ENCODE data around the gene NEK7.

The NEK7 gene

GRCh38 chr1:198264282-198264681, 107.5 kb downstream of the NEK7 start:
- DNase-seq, result no peak

GRCh38 chr1:198265073-198265661, 108.4 kb downstream of the NEK7 start:
- no peak for DNase-seq

GRCh38 chr1:198267056-198267455, 110.3 kb downstream of the NEK7 start:
- DNase-seq, result no peak

- no peak for DNase-seq
Measured at GRCh38 chr1:198267921-198268320, 111.1 kb downstream of the NEK7 start.

GRCh38 chr1:198268784-198269645, 112.2 kb downstream of the NEK7 start:
- no peak for DNase-seq

- DNase-seq, result no peak
Measured at GRCh38 chr1:198269646-198269940, 112.8 kb downstream of the NEK7 start.

- no peak for DNase-seq
Measured at GRCh38 chr1:198270273-198270828, 113.6 kb downstream of the NEK7 start.

GRCh38 chr1:198271467-198271866, 114.7 kb downstream of the NEK7 start:
- no peak for DNase-seq

GRCh38 chr1:198272492-198272891, 115.7 kb downstream of the NEK7 start:
- DNase-seq, result no peak

- no peak for DNase-seq
Measured at GRCh38 chr1:198273748-198274295, 117.0 kb downstream of the NEK7 start.

GRCh38 chr1:198275597-198275996, 118.8 kb downstream of the NEK7 start:
- no peak for DNase-seq

- DNase-seq, result peak; percentile 91
Measured at GRCh38 chr1:198276241-198276640, 119.4 kb downstream of the NEK7 start.

- no peak for DNase-seq
Measured at GRCh38 chr1:198278943-198279342, 122.1 kb downstream of the NEK7 start.

- DNase-seq, result no peak
Measured at GRCh38 chr1:198280080-198280479, 123.3 kb downstream of the NEK7 start.

GRCh38 chr1:198281911-198282310, 125.1 kb downstream of the NEK7 start:
- DNase-seq, result no peak

GRCh38 chr1:198283222-198283621, 126.4 kb downstream of the NEK7 start:
- DNase-seq, result no peak

- no peak for DNase-seq
Measured at GRCh38 chr1:198287916-198288315, 131.1 kb downstream of the NEK7 start.

GRCh38 chr1:198290089-198290683, 133.4 kb downstream of the NEK7 start:
- no peak for DNase-seq

GRCh38 chr1:198291036-198291435, 134.2 kb downstream of the NEK7 start:
- no peak for DNase-seq

GRCh38 chr1:198291924-198292323, 135.1 kb downstream of the NEK7 start:
- no peak for DNase-seq

GRCh38 chr1:198295225-198295624, 138.4 kb downstream of the NEK7 start:
- no peak for DNase-seq

- DNase-seq, result no peak
Measured at GRCh38 chr1:198295971-198296370, 139.2 kb downstream of the NEK7 start.

GRCh38 chr1:198297281-198297680, 140.5 kb downstream of the NEK7 start:
- DNase-seq, result no peak

- no peak for DNase-seq
Measured at GRCh38 chr1:198298640-198299039, 141.8 kb downstream of the NEK7 start.

Measured in NCI-H146 (cell line).